Hematopoietic multipotent progenitor cell (in vitro differentiated cells): Measurements from ENCODE around the gene TNK1. TPM values are rescaled to one million over a fixed set of nuclear protein-coding genes. Genes with fewer than 3 reads are reported as not detected.
"Not testable (repeated sequence)": the region's sequence is repeated elsewhere in the genome, so short reads cannot be mapped to it uniquely, and the experiment has no call there.

Experiments
- DNase-seq, 3 donors: peaks; one replicate each; pipeline ENCODE4 v3.0.0-alpha.2; 2011 to 2015; ENCODE audit warnings: low read depth in 2 of 3, low spot score in 2 of 3
- total RNA-seq: library from RNA; depleted of rRNA; stranded (reverse); fragments of >200 nt; gene quantifications from one replicate; pipeline ENCODE4 v1.2.3, GENCODE V29; 2012

TNK1 gene
- 4.3 TPM for total RNA-seq

DNA sequence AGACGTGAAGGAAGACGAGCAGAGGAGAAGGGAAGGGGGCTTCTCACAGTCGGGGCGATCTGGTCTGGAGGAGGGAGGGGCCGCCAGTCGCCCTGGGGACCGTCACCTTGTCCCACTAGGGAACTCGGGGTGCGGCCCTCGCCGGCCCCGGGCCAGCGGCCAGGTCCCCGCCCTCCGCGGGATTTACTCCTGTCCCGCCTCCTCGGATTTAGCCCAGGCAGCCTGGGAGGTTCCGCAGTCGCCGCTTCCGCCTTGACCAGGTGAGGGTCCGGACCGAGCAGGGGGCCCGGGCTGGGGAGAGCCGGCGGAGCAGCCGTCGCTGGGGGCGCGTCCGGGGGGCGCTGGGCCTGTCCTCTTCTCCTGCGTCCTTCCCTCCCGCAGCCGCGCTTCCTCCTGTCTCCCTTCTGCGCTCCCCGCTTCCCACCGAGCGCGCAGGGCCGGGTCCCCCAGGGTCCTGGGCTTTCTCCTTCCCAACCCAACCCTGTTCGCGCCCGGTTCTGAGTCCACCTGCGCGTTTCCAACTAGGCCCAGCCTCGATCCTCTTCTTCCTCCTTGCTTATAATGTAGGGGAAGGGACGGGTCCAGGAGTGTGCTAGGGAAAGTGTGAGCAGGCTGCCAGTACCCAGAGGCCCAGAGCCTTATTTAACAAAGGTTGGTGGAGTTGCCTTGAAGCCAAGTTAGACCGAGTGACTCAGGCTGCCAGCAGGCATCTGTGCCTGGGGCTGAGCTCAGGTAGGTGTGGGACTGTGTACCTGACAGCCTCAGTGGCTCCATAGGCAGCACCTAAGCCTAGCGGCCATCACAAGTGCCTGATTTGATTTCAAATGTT lies at the start of gene TNK1:
Gene TNK1, plus strand, starts transcription at position 235 of the 829 bp plus-strand sequence. CDS start 1,838 bp downstream, outside the sequence.
- DNase-seq = no peak

DNA sequence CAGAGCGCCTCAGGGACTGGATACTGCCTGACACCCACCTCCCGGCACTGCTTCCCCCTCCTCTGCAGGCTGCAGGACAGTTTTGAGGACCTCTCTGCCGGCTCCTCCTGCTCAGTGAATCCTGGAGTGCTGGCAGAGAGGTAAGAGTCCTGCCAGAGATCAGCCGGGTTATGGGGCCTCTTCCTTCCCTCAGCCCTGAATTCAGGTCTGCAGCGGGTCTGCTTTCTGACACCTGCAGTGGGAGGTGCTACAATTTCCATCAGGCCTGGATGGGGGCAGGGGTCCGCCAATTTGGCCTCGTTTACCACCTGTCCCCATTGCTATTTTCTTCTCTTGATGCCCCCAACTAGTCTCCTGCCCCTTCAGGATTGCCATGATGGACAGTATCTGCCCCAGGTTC lies 48.8 kb upstream of the TNK1 start:
- DNase-seq = no peak

DNA sequence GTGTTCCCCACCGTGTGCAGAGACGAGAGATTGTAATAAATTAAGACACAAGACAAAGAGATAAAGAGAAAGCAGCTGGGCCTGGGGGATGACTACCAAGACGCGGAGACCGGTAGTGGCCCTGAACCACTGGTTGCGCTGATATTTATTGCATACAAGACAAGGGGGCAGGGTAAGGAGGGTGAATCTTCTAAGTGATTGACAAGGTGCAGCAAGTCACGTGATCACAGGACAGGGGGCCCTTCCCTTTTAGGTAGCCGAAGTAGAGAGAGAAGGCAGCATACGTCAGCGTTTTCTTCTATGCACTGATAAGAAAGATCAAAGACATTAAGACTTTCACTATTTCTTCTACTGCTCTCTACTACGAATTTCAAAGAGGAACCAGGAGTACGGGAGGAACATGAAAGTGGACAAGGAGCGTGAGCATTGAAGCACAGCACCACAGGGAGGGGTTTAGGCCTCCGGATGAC lies 48.3 kb upstream of the TNK1 start:
- not testable (repeated sequence) for DNase-seq

DNA sequence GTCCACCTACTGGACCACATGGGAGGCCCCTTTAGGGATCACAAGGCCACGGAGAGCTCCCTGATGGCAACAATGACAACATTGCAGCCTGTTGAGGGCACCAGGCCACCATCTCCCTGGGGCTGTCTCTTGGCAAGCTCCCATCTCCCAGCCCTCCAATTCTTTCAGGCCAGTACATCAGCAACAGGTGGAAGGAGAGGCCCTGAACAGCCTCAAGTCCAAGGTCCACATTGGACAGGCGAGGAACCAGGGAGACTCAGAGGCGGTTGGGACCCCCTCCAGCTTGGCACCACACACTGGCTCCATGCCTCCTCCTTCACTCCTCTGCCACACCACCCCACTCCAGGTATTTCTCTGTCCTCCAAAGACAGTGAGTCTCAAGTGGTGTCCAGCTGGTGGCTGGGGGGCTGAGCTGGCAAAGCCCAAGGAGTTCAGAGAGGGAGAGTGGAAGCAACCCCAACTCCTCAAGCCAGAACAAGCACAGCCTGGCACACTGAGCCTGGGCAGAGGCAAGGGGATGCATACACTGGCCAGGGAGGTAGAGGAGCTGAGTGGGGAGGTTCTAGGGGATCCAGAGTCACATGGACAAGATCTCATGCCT lies 45.9 kb upstream of the TNK1 start:
- DNase-seq = no peak

DNA sequence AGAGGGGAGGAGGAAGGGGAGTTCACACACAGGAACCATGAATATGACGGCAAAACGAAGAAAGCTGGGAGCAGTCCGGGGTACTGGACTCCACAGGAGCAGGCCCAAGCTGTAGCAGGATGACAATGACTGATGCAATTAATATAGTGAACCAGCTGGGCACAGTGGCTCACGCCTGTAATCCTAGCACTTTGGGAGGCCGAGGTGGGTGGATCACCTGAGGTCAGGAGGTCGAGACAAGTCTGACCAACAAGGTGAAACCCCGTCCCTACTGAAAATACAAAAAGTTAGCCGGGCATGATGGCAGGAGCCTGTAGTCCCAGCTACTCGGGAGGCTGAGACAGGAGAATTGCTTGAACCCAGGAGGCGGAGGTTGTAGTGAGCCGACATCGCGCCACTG lies 45.1 kb upstream of the TNK1 start:
- DNase-seq = not testable (repeated sequence)

DNA sequence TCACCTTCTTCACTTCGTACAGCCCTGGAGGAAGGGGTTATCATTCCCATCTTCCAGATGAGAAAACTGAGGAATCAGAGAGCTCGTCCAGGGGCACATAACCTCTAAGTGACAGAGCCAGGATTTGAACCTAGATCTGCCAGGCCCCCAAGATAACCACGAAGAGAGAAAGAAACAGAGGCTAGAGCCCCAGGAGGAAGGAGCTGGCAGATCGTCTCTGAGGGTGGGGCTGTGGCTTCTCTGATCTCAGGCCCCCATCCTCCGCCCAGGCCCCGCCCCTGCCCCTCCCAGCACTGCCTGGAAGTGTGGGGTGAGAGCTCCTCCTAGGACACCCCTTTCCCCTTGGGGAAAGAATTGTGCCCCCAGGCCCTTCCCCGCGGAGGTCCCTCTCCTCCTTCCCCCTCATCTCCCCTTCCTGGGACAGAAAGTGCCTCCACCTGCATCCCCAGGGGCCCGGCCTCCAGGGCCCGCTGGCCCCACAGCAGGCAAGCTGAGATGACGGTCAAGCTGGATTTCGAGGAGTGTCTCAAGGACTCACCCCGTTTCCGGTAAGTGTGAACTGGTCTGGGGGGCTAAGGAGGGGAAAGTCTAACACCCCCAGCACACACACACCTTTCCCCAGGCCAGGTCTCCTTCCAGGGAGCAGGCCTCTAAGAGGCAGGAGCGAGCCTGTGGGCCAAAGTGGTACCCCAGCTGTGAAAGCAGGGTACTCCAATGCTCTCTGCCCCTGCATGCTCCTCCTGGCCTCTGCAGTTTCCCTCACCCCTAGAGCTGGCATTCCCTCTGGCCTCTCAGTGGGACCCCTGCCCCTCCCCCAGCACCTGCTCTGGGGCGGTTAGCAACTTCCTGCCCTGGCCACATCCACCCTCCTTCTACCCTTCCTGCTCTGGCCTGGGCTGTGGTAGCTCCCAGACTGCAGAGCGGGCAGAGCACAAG lies 44.4 kb upstream of the TNK1 start, which contains the start of gene ACAP1:
Gene ACAP1, plus strand, starts transcription at position 290 of the 936 bp plus-strand sequence. Its CDS starts 206 bp downstream, at position 496.
- DNase-seq = peak in 2 of 3 donors; percentile 53 to 67

DNA sequence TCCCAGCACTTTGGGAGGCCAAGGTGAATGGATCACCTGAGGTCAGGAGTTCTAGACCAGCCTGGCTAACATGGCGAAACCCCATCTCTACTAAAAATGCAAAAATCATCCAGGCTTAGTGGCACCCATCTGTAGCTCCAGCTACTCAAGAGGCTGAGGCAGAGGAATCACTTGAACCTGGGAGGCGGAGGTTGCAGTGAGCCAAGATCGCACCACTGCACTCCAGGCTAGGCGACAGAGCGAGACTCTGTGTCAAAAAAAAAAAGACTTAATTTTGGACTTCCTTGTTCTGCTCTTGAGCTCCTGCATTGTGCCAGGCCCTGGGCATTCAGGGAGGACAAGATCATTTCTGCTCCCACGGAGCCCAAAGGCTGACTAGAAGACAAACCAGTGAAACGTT lies 43.3 kb upstream of the TNK1 start:
- not testable (repeated sequence) for DNase-seq

DNA sequence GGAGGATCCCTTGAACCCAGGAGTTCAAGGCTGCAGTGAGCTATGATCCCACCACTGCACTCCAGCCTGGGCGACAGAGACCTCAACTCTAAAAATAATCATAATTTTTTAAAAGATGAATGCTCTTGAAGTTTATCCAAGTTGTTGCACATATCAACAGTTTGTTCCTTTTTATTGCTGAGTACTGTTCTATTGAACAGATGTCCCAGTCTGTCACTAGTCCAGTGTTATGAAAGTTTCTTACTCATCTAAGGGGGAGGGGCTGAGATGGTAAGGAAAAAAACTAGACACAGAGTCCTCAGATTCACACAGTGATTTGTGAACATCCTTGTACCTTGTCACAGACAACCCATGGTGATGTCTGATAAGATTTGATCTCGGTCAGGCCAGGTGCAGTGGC lies 40.7 kb upstream of the TNK1 start:
- DNase-seq = no peak

DNA sequence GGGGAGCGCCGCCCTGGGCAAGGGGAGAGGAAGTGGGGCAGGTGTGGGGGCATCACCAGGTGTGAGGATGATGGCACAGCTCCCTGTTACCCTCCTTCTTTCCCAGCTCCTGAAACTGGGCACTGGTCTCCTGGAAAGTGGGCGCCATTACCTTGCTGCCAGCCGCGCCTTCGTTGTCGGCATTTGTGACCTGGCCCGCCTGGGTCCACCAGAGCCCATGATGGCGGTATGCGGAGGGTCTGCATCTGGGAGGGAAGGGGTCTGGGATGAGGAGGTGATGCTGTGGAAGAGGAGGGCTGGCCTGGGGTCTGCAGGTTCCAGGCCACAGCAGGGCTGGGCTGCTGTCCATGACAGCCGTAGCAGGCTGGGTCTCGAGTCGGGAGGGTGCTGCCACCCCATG lies 39.0 kb upstream of the TNK1 start:
- no peak for DNase-seq

DNA sequence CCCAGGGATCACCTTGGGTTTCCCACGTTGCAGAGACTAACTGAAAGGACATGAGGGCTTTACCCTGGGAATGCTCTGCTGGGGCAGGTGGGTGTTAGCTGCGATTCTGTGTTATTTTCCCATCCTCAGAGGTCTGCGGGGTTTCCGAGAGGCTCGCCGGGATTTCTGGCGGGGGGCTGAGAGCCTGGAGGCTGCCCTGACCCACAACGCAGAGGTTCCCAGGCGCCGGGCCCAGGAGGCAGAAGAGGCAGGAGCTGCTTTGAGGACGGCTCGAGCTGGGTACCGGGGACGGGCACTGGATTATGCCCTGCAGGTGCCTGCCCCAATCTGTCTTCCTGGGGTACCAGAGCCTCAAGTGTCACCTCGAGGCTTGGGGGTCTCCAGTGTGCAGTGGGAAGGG lies 37.6 kb upstream of the TNK1 start:
- no peak for DNase-seq

DNA sequence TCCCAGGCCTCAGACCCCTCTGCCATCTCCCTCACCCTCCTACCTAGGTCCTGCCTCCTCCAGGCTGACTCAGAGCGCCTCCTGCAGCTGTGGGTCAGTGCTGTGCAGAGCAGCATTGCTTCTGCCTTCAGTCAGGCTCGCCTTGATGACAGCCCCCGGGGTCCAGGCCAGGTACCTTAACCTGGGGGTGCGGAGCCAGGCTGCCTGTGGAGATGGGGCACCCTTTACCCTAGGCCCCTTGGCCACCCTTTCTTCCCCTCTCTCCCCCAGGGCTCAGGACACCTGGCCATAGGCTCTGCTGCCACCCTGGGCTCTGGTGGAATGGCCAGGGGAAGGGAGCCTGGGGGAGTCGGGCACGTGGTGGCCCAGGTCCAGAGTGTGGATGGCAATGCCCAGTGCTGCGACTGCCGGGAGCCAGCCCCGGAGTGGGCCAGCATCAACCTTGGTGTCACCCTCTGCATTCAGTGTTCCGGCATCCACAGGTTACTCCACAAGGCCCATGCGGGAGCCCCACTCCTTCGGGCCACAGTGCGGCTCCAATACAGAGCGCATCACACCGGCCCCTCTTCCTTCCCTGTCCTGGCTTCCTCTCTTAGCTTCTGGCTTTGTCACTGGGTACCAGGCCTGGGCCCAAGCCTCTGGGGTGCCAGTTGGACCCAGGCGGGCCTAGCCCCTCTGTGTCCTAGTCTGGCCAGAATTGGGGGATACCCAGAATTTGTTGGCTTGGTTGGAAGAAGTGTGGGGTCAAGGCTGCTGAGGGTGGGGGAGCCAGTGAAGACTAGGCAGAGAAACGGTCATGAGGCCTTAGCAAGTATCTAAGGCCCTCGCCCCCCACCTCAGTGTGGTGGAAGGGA lies 33.9 kb upstream of the TNK1 start:
- DNase-seq = no peak

DNA sequence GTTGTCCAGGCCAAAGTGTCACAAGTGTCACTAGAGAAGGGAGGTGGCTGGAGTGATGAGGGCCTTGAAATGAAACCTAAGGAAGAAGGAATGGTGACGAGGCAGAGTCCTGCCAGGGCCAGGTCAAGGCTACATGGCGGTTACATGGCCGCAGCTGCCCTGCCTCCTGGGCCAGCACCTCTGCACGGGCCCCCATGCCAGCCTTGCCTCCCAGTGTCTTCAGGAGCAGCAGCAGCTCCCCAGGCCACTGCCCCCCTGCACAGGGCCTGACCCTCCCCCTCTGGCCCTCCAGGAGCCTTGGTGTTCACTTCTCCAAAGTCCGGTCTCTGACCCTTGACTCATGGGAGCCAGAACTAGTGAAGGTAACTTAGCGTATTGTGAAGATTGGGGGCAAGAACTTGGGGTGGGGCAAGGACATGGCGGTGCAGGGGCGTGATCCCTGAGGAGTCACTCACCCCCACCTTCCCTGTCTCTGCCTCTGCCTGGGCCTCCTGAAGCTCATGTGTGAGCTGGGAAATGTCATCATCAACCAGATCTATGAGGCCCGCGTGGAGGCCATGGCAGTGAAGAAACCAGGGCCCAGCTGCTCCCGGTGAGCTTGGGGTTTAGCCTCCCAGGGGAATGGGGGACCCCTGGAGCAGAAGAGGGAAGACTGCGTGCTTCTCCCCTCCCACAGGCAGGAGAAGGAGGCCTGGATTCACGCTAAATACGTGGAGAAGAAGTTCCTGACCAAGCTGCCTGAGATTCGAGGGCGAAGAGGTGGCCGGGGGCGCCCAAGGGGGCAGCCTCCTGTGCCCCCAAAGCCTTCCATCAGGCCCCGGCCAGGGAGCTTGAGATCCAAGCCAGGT lies 33.0 kb upstream of the TNK1 start:
- no peak for DNase-seq

DNA sequence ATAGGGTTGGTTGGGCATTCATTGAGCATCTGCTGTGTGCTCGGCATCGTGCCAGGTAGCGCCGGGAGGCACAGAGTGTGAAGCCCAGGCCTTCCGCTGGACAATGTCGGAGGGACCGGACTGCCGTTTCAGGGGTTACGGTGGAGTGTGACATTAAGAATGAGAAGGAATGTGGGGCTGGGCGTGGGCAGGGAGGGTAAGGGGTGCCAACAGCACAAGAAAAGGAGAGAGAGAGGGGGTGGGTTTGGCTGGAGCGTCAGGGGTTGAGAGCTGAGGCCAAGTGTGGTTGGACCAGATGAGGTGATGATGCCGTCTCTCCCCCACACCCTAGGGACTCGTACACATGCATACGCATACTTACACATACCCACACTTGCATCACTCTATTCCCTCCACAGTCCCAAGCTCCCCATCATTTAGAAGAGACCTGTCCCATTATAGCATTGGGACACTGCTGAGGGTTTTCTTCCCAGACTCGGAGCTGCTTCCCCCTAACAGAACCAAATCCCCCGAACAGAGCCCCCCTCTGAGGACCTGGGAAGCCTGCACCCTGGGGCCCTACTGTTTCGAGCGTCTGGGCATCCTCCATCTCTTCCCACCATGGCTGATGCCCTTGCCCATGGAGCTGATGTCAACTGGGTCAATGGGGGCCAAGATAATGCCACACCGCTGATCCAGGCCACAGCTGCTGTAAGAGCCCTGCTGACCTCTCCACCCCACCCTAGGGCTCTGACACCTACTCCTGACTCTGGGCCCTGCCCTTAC lies 32.2 kb upstream of the TNK1 start:
- no peak for DNase-seq

DNA sequence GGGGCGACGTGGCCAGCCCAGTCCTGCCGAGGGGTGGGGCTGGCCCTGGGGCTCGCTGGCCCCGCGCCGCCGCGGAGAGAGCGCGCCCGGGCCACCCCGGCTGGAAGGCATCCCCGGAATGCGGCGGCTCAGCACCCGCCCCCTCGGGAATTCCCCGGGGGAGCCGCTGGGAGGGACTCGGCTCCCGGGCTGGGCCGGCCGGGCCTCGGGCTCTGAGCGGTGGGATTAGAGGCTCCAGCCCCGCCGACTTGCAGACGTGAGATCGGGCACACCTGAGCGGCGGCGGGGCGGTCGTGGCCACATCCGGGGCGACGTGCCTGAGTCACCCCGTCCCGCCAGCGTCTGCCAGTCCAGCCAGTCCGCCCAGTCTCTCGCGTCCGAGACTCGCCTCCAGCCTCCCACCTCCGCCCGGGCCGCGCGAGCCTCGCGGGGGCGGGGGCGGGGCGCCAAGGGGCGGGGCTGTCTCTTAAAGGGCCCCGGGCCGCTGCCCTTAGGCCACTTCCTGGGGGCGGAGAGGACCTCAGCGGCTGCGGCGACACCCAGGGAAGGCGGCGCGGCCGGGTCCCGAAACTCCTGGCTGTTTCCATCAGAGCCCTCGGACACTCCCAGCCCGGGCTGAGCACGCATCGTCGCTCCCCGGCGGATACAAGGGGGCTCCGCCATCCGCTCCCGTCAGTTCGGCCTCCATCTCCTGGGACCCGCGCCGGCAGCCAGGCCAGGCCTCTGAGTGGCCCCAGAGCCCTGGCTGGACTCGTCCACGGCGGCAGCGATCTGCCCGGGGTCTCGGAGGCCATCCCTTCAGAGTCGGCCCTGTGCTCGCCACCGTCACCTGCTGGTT lies 29.0 kb upstream of the TNK1 start, which contains the start of gene KCTD11:
Gene KCTD11, plus strand, starts transcription at position 498 of the 838 bp plus-strand sequence.
- peak in 2 of 3 donors; percentile 30 to 43 for DNase-seq

DNA sequence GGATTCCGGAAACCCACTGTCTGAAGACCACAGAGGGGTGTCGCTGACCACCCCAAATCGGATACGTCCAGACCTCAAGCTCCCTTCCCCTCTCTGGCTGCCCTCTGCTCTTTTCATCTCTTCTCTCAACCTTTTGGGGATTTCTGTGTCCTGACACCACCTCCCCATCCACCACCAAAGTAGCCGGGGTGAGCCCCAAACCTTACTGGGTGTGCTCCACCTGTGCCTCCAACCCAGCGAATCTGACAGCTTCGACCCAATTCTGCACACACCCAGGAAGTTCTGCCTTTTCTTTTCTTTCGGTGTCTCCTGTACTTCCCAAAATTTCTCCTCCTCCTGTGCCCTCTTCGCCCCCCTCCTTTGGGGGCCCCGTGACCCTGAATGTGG lies 28.4 kb upstream of the TNK1 start:
- peak in 2 of 3 donors; percentile 26 for DNase-seq

DNA sequence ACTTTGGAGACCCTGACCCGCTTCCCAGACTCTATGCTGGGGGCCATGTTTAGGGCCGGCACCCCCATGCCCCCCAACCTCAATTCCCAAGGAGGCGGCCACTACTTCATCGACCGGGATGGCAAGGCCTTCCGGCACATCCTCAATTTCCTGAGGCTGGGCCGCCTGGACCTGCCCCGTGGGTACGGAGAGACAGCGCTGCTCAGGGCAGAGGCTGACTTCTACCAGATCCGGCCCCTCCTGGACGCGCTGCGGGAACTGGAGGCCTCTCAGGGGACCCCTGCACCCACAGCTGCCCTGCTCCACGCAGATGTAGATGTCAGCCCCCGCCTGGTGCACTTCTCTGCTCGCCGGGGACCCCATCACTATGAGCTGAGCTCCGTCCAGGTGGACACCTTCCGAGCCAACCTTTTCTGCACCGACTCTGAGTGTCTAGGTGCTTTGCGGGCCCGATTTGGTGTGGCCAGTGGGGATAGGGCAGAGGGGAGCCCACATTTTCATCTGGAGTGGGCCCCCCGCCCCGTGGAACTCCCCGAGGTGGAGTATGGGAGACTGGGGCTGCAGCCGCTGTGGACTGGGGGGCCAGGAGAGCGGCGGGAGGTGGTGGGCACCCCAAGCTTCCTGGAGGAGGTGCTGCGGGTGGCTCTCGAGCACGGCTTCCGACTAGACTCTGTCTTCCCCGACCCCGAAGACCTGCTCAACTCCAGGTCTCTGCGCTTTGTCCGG lies 27.8 kb upstream of the TNK1 start:
- DNase-seq = no peak
